SK-N-SH (cell line): ENCODE data around the gene LRRC2. TPM values are rescaled to one million over a fixed set of nuclear protein-coding genes. Genes with fewer than 3 reads are reported as not detected.

Source experiments
- CTCF ChIA-PET: fragments of 300-600, 350-600 bp; formaldehyde crosslinking; extraction: SDS; loops from one replicate; lab custom pipeline; 2021; lab: Yijun Ruan, JAX
- POLR2A ChIA-PET: fragments of 350-600 bp; sonication (Branson Sonifier 250); formaldehyde crosslinking; extraction: SDS; loops from one replicate; lab custom pipeline; 2020; ENCODE audit warnings: antibody characterized with exemption, inconsistent platforms; lab: Yijun Ruan, JAX
- DNase-seq: peaks from one replicate; pipeline ENCODE4 v3.0.0; 2012
- H2AFZ ChIP-seq: fragments of 200-600 bp; sonication (generic); 2 replicates; pipeline ENCODE4 v1.8.1; 2016; ENCODE audit warnings: antibody characterized with exemption, mild to moderate bottlenecking, low read depth
- H3F3A ChIP-seq: fragments of 200-600 bp; sonication (generic); replicated peaks from 2 replicates; pipeline ENCODE3; 2016; ENCODE audit warnings: antibody characterized with exemption, mild to moderate bottlenecking; ENCODE audit not compliant: insufficient read depth
- H3K27ac ChIP-seq, 2 experiments: fragments of 200-500 bp in 1 of 2; fragments of 200-600 bp in 1 of 2; sonication (Bioruptor generic) in 1 of 2; sonication (generic), shearing (Covaris generic) in 1 of 2; 2 replicates each; pipeline versions ENCODE4 v1.5.1 to v1.6.1; 2014 to 2016; ENCODE audit warnings: low read depth in 2 of 2, inconsistent platforms in 1 of 2, low read length in 1 of 2, mild to moderate bottlenecking in 1 of 2, mixed read lengths in 1 of 2
- H3K27me3 ChIP-seq: fragments of 200-600 bp; sonication (generic), shearing (Covaris generic); 2 replicates; pipeline ENCODE4 v1.6.1; 2016; ENCODE audit warnings: mixed run types; ENCODE audit not compliant: insufficient read depth
- H3K36me3 ChIP-seq, 2 experiments: fragments of 200-500 bp in 1 of 2; fragments of 200-600 bp in 1 of 2; sonication (Bioruptor generic) in 1 of 2; sonication (generic) in 1 of 2; replicated peaks in 1 of 2; 2 replicates each; pipeline versions ENCODE3 to v1.5.1; 2014 to 2016; ENCODE audit warnings: low read length in 1 of 2, mild to moderate bottlenecking in 1 of 2; ENCODE audit not compliant: insufficient read depth in 2 of 2, control insufficient read depth in 1 of 2
- H3K4me1 ChIP-seq, 2 experiments: fragments of 200-500 bp in 1 of 2; fragments of 200-600 bp in 1 of 2; sonication (Bioruptor generic) in 1 of 2; sonication (generic), shearing (Covaris generic) in 1 of 2; 2 replicates each; pipeline versions ENCODE4 v1.5.1 to v1.6.1; 2014 to 2016; ENCODE audit warnings: low read depth in 1 of 2, low read length in 1 of 2, mixed run types in 1 of 2; ENCODE audit not compliant: insufficient read depth in 2 of 2, control insufficient read depth in 1 of 2
- H3K4me2 ChIP-seq: fragments of 200-600 bp; sonication (generic), shearing (Covaris generic); 2 replicates; pipeline ENCODE4 v1.6.1; 2017; ENCODE audit warnings: mixed run types
- H3K4me3 ChIP-seq, 2 experiments: fragments of 200-500 bp in 1 of 2; fragments of 200-600 bp in 1 of 2; sonication (Bioruptor generic) in 1 of 2; sonication (generic), shearing (Covaris generic) in 1 of 2; 2 replicates each; pipeline versions ENCODE4 v1.5.1 to v1.8.1; 2014 to 2016; ENCODE audit warnings: low read depth in 2 of 2, inconsistent platforms in 1 of 2, low read length in 1 of 2, mild to moderate bottlenecking in 1 of 2, mixed read lengths in 1 of 2, moderate library complexity in 1 of 2
- H3K79me2 ChIP-seq: fragments of 200-600 bp; sonication (generic); 2 replicates; pipeline ENCODE4 v1.8.1; 2017; ENCODE audit warnings: mild to moderate bottlenecking; ENCODE audit not compliant: insufficient read depth
- H3K9ac ChIP-seq: fragments of 200-600 bp; sonication (generic); 2 replicates; pipeline ENCODE4 v1.6.1; 2017; ENCODE audit warnings: mixed run types
- H3K9me2 ChIP-seq: fragments of 200-600 bp; sonication (generic); 2 replicates; pipeline ENCODE4 v1.6.1; 2017; ENCODE audit warnings: mixed run types
- H3K9me3 ChIP-seq: fragments of 200-600 bp; sonication (generic); 2 replicates; pipeline ENCODE4 v1.6.1; 2017; ENCODE audit warnings: mixed run types, mild to moderate bottlenecking, moderate library complexity
- H4K20me1 ChIP-seq: fragments of 200-600 bp; sonication (generic); 2 replicates; pipeline ENCODE4 v1.6.1; 2017; ENCODE audit warnings: mild to moderate bottlenecking, mixed run types; ENCODE audit not compliant: insufficient read depth
- ELF1 ChIP-seq: IDR thresholded peaks from 2 replicates; pipeline ENCODE4 v1.4.0; 2012
- EZH2phosphoT487 ChIP-seq: fragments of 200-600 bp; sonication (generic); IDR thresholded peaks from 2 replicates; pipeline ENCODE4 v1.6.1; 2017; ENCODE audit warnings: low read depth, mixed run types, mild to moderate bottlenecking, antibody characterized with exemption, moderate library complexity, borderline replicate concordance
- FOXJ3 ChIP-seq: sonication (generic); formaldehyde crosslinking; IDR thresholded peaks from 2 replicates; pipeline ENCODE4 v1.5.1; 2020; ENCODE audit warnings: mild to moderate bottlenecking, missing genetic modification reagents
- FOXM1 ChIP-seq: IDR thresholded peaks from 2 replicates; pipeline ENCODE4 v1.4.0; 2012; ENCODE audit warnings: low read depth, mild to moderate bottlenecking
- GABPA ChIP-seq: IDR thresholded peaks from 2 replicates; pipeline ENCODE4 v1.4.0; 2012; ENCODE audit warnings: low read depth, mild to moderate bottlenecking
- MAX ChIP-seq: IDR thresholded peaks from 2 replicates; pipeline ENCODE4 v1.4.0; 2012; ENCODE audit warnings: low read depth
- REST ChIP-seq: IDR thresholded peaks from 2 replicates; pipeline ENCODE4 v1.6.1; 2012; ENCODE audit warnings: mild to moderate bottlenecking, low read depth, low read length, moderate library complexity
- RFX5 ChIP-seq: IDR thresholded peaks from 2 replicates; pipeline ENCODE4 v1.6.1; 2012; ENCODE audit warnings: mild to moderate bottlenecking, improper control_type of control experiment, low read length
- USF2 ChIP-seq: fragments of 150-350 bp; IDR thresholded peaks from 2 replicates; pipeline ENCODE4 v1.6.1; 2017; ENCODE audit warnings: antibody characterized with exemption, low read length, low read depth, borderline replicate concordance
- YY1 ChIP-seq: IDR thresholded peaks from 2 replicates; pipeline ENCODE4 v1.4.0; 2012; ENCODE audit warnings: low read depth, mild to moderate bottlenecking
- WGBS: methylation state at CpG from one replicate; pipeline ENCODE4 v1.1.6; 2017; ENCODE audit warnings: low lambda C conversion rate; 5-methylcytosine and 5-hydroxymethylcytosine counted together
- polyA plus RNA-seq, 3 experiments: library from polyadenylated mRNA; depleted of rRNA; stranded (reverse); fragments of >200 nt; gene quantifications; 2 replicates each; pipeline ENCODE4 v1.2.3, GENCODE V29; 2012

The LRRC2 gene
- polyA plus RNA-seq, 1 of the 3 experiments (the other 2 are of a cell fraction), result 0.13 TPM

- TF ChIP-seq USF2 (no peak), REST (no peak), GABPA (no peak), ELF1 (no peak), RFX5 (no peak), MAX (no peak), FOXM1 (no peak)
Observed at GRCh38 chr3:46467562-46467961, 98.5 kb downstream of the LRRC2 start (continued).

- H3K27ac ChIP-seq, result no peak overlapping the region
- WGBS, result 8% methylated on average over 1 of the region's 1 CpG
- POLR2A ChIA-PET, result no interaction called here
Observed at GRCh38 chr3:46466871-46467403, 99.2 kb downstream of the LRRC2 start.

More at GRCh38 chr3:46466871-46467403, 99.2 kb downstream of the LRRC2 start:
- H3K4me3 ChIP-seq, result no peak overlapping the region
- H3K9ac ChIP-seq, result no peak overlapping the region
- H3K36me3 ChIP-seq, result no peaks in the 10 kb centered on the region
- H3K9me2 ChIP-seq, result no peaks in the 10 kb centered on the region
- CTCF ChIA-PET, result interaction anchor here (1.1 kb wide), 1 partner anchor 21 kb away, joined by 3 read pairs; no protein-coding TSS in a partner anchor
- no peaks in the 10 kb centered on the region; a peak in 1 of 4 replicates for H3K4me1 ChIP-seq
- DNase-seq, result no peak
- TF ChIP-seq EZH2phosphoT487 (no peak), ELF1 (no peak), FOXJ3 (no peak), YY1 (no peak), REST (no peak)
- H3K79me2 ChIP-seq, result no peaks in the 10 kb centered on the region
- H3K4me2 ChIP-seq, result no peak overlapping the region
- H3K9me3 ChIP-seq, result no peaks in the 10 kb centered on the region
- H2AFZ ChIP-seq, result no peak overlapping the region
- peaks cover 27% of the 10 kb centered on the region for H3K27me3 ChIP-seq
- no peaks in the 10 kb centered on the region for H4K20me1 ChIP-seq
- H3F3A ChIP-seq, result no peaks in the 10 kb centered on the region
